Small intestine (tissue), 7 donors: Measurements from ENCODE around the gene CEP43. TPM values are rescaled to one million over a fixed set of nuclear protein-coding genes. Genes with fewer than 3 reads are reported as not detected.
A peak's percentile ranks its signal among the peaks of the same experiment; 100 is the strongest.

Source experiments
- DNase-seq, 2 donors: peaks; one replicate each; pipeline versions ENCODE4 v3.0.0 to v3.0.0-alpha.2; 2013
- FAIRE-seq: peaks from 2 replicates; lab custom pipeline; 2012; peaks lifted over from hg19 to GRCh38; lab: Jason Lieb, UNC
- H3K27ac ChIP-seq, 3 donors: one replicate each; pipeline ENCODE4 v1.5.1; 2013; ENCODE audit warnings: low read length in 2 of 3, mild to moderate bottlenecking in 2 of 3, control low read depth in 1 of 3, inconsistent platforms in 1 of 3, low read depth in 1 of 3, moderate library complexity in 1 of 3
- H3K27me3 ChIP-seq, 3 donors: one replicate each; pipeline ENCODE4 v1.6.1; 2013; ENCODE audit warnings: low read length in 3 of 3, inconsistent platforms in 1 of 3; ENCODE audit not compliant: control insufficient read depth in 3 of 3, insufficient read depth in 3 of 3
- H3K36me3 ChIP-seq, 3 donors: one replicate each; pipeline ENCODE4 v1.6.1; 2013; ENCODE audit warnings: low read length in 3 of 3, inconsistent platforms in 1 of 3, low read depth in 1 of 3, mild to moderate bottlenecking in 1 of 3, moderate library complexity in 1 of 3; ENCODE audit not compliant: control insufficient read depth in 3 of 3, insufficient read depth in 2 of 3
- H3K4me1 ChIP-seq, 3 donors: one replicate each; pipeline ENCODE4 v1.6.1; 2013; ENCODE audit warnings: low read length in 2 of 3, inconsistent platforms in 1 of 3, low read depth in 1 of 3, mild to moderate bottlenecking in 1 of 3, moderate library complexity in 1 of 3; ENCODE audit not compliant: control insufficient read depth in 3 of 3, insufficient read depth in 2 of 3
- H3K4me3 ChIP-seq, 3 donors: one replicate each; pipeline ENCODE4 v1.5.1; 2013; ENCODE audit warnings: low read length in 3 of 3, control low read depth in 1 of 3, inconsistent platforms in 1 of 3, low read depth in 1 of 3, mild to moderate bottlenecking in 1 of 3, moderate library complexity in 1 of 3
- H3K9me3 ChIP-seq, 2 donors: one replicate each; pipeline ENCODE4 v1.6.1; 2013; ENCODE audit warnings: low read depth in 1 of 2, low read length in 1 of 2; ENCODE audit not compliant: control insufficient read depth in 2 of 2, insufficient read depth in 1 of 2
- WGBS, 3 donors: extraction: QIAGEN DNeasy Blood & Tissue Kit; methylation state at CpG; one replicate each; pipeline ENCODE4 v1.1.7; 2013; 5-methylcytosine and 5-hydroxymethylcytosine counted together
- polyA plus RNA-seq, 4 donors: library from polyadenylated mRNA; stranded (reverse) in 3 of 4; unstranded in 1 of 4; fragments of 200-250 nt in 3 of 4; fragments of 120-200 nt in 1 of 4; gene quantifications; one replicate each; pipeline versions ENCODE4 v1.2.1 to v1.2.3, GENCODE V29; 2013
- donor health status: healthy with polysubstance abuse.
- donor health status: control.
- donor health status: control.
- donor health status: Bipolar disorder and iron deficiency.
- donor health status: healthy.

CEP43 gene
- polyA plus RNA-seq, 4 donors: 8.4 to 37.9 (median 18.3) TPM

DNA sequence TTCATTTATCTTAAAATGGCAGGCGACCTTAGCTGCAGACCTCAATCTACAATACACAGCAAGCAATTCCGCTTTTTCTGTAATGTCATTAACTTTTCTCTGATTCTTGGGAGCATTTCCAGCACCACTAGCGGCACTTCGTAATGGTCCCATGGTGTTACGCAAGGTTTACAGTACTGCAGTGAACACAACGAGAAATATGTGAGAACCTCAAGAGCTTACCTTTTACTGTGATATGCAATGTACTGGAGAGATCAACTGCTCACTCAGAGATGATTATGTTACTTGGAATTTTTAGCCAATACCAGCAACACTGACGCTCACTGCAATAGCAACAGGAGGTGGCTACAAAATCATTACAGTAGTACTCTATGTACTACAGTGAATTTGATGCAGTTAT, 2.8 kb upstream of the CEP43 start:
- Histone ChIP-seq H3K27ac (no peak overlapping the region), H3K4me1 (peaks cover 4 to 9% (median 6%) of the 10 kb centered on the region in 3 donors), H3K4me3 (no peak overlapping the region), H3K36me3 (peaks cover 0 to 8% (median 1%) of the 10 kb centered on the region in 3 donors), H3K27me3 (no peaks in the 10 kb centered on the region), H3K9me3 (no peaks in the 10 kb centered on the region)
- 90 to 94% (median 93%) methylated on average over 7 of the region's 7 CpGs for WGBS, 3 donors
- no peak for DNase-seq
- no peak for FAIRE-seq

DNA sequence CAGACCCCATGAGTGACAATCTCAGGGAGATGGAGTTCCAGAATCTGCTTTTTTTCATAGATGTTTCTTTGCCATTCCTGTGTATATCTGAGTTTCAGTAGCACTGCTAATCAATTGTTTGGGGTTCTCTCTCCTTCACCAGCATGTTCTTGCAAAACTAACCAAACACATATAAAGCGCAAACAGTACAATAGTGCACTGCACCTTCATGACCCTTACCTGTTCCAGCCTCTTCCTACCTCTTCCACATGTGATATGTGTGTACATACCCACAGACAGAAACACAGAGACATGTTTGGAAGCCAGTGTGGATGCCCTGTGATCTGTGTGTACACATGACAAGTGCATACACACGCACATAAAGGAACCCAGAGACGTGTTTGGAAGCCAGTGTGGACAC, 1.8 kb upstream of the CEP43 start:
- H3K27ac ChIP-seq: peak overlapping the region in 1 of 3 donors; percentile 60
- peaks cover 6 to 11% (median 10%) of the 10 kb centered on the region in 3 donors for H3K4me1 ChIP-seq
- peaks cover 0 to 10% (median 2%) of the 10 kb centered on the region in 3 donors for H3K36me3 ChIP-seq
- H3K9me3 ChIP-seq: no peaks in the 10 kb centered on the region
- FAIRE-seq (no peak), DNase-seq (no peak)
- H3K4me3 ChIP-seq: peak overlapping the region in 2 of 3 donors; percentile 85 to 87
- H3K27me3 ChIP-seq: no peaks in the 10 kb centered on the region
- WGBS, 3 donors: 51 to 86% (median 82%) methylated on average over 3 of the region's 3 CpGs

DNA sequence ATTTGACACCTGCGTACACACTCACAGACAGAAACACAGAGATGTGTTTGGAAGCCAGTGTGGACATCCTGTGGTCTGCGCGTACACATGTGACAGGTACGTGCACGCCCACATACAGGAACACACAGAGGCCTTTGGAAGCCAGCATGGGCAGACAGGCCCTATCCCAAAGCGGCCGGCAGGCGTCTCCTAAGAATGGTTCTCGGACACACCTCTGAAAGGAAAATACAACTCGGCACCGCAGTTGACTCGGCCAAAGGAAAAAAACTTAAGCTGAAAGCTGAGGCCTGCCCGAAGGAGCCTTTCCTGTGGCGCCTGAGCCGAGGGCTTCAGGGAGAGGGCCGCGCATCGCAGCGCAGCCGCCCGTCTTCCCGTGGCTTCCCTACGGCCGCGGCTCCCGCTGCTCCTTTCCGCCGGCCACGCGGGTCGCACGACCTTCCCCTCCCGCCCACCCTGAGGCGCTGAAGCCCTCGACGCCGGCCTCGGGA, 1.4 kb upstream of the CEP43 start:
- FAIRE-seq (no peak), DNase-seq (peak; percentile 80 to 81)
- H3K4me1 ChIP-seq: peaks cover 6 to 11% (median 10%) of the 10 kb centered on the region in 3 donors
- H3K27me3 ChIP-seq: no peaks in the 10 kb centered on the region
- WGBS, 3 donors: 1 to 5% (median 4%) methylated on average over 34 to 38 of the region's 38 CpGs
- H3K36me3 ChIP-seq: peaks cover 0 to 10% (median 2%) of the 10 kb centered on the region in 3 donors
- H3K4me3 ChIP-seq: peak overlapping the region; percentile 85 to 94 (median 87)
- no peaks in the 10 kb centered on the region for H3K9me3 ChIP-seq
- peak overlapping the region; percentile 32 to 60 (median 54) for H3K27ac ChIP-seq

DNA sequence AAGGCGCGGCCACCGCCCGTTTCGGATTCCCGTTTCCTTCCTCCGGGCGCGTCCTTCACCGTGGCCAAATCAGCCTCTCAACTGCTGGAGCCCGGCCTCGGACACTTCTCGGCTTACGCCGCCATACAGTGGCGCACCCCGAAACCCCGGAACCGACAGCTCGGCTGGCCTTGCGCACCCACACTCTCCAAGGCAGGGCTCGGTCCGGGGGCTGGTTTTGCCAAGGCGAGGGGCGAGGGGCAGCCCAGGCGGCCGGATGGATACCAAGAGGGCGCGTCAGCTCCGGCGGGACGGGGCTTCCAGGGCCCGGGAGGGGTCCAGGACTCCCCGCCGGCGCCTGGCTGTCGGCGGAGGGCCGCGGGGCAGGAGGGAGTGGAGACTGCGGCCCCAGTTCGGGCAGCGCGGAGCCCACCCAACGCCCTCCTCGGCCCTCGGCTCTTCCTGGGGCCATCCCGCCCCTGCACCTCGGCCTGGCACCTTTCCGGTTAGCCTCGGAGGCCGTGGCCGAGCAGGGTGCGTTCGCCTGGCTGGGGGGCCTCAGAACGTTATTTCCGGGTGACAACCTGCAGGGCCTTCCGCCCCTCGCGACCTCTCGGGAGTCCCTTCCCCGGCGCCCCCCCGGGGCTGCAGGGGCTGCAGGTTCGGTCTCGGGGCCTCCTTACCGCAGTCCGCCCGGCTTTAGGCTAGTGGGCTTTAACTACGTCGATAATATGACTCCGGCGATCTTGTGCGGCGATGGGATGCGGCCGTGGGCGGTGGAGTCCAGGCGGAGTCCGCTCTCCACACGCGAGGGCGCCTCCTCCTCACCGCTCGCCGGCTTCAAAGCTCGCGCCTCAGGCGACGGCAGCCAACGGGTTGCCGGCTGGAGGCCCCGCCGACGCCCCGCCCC, 697 bp upstream of the CEP43 start:
- Histone ChIP-seq H3K27me3 (no peaks in the 10 kb centered on the region), H3K36me3 (peaks cover 0 to 10% (median 2%) of the 10 kb centered on the region in 3 donors), H3K9me3 (no peaks in the 10 kb centered on the region), H3K27ac (peak overlapping the region; percentile 54 to 67 (median 60)), H3K4me1 (peaks cover 6 to 11% (median 10%) of the 10 kb centered on the region in 3 donors), H3K4me3 (peak overlapping the region; percentile 85 to 94 (median 87))
- FAIRE-seq (no peak), DNase-seq (peak; percentile 30 to 44)
- 0 to 1% (median 0%) methylated on average over 75 to 96 of the region's 96 CpGs for WGBS, 3 donors

- WGBS, 3 donors: 1 to 2% (median 1%) methylated on average over 10 of the region's 10 CpGs
- FAIRE-seq (no peak), DNase-seq (peak; percentile 69 to 74)
- H3K4me3 ChIP-seq: peak overlapping the region; percentile 71 to 94 (median 87)
- peak overlapping the region; percentile 25 to 79 (median 71) for H3K27ac ChIP-seq
- H3K36me3 ChIP-seq: peaks cover 0 to 6% (median 2%) of the 10 kb centered on the region in 3 donors
- peaks cover 6 to 11% (median 10%) of the 10 kb centered on the region in 3 donors for H3K4me1 ChIP-seq
- H3K9me3 ChIP-seq: no peaks in the 10 kb centered on the region
- H3K27me3 ChIP-seq: no peaks in the 10 kb centered on the region
These were observed 672 bp downstream of the CEP43 start for GRCh38 chr6:166999884-167000253.

DNA sequence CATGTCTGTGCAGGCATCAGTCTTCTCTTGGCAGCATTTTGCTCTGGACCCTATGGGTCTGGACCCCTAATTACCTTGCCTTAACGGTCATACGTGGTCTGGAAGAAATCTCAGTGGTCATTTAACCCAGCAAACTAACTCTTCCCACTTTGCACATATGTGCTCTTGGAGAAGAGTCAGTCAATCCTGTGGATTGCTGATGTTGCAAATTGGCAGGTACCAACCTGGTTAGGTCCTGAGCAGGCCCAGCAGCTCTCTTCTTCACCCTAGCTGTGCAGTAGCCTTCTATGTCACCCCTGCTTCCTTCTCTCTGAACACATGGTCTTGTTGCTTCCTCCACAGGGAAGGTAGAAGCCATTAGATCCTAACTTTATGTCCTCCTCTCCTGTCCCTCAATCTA, 1.6 kb downstream of the CEP43 start:
- Histone ChIP-seq H3K4me3 (peak overlapping the region in 2 of 3 donors; percentile 71 to 87), H3K36me3 (peaks cover 0 to 10% (median 2%) of the 10 kb centered on the region in 3 donors), H3K27ac (no peak overlapping the region), H3K4me1 (peaks cover 6 to 15% (median 10%) of the 10 kb centered on the region in 3 donors), H3K27me3 (no peaks in the 10 kb centered on the region), H3K9me3 (no peaks in the 10 kb centered on the region)
- FAIRE-seq (no peak), DNase-seq (no peak)
- WGBS, 3 donors: 31 to 71% (median 65%) methylated on average over 2 of the region's 2 CpGs

DNA sequence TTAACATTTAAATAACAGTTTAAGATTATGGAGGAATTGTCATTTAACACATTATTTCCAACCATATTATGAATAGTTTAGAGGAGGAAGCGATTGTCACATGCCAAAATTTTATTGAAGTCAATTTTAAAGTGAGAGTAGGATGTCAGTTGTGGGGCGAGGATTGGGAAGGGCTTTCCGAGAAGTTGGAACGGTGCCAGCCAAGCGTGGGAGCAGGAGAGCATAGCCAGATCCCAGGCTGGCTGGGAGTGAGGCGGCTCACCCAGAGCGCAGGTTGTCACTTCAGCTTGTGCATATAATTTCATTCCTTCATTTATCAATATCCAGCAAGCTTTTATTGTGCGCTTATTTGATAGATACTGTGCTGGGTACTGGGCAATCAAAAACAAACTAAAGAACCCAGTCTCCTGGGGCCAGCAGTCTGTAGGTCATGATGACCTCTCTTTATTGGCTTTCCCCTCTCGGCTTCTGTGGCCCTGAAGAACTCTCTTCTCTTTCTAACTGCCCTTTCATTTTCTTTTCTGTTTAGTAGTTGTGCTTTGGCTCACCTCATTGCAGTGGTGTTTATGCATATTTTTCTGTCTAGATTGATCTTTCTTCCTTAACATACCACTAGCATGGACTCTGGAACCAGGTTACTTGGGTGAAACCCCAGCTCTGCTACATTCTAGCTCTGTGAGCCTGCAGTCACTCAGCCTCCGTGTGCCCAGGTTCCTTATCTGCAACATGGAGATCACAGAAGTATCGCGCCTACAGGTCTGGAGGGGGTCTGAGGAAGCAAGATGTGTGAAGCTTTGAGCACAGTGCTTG, 6.4 kb downstream of the CEP43 start:
- Histone ChIP-seq H3K4me3 (peak overlapping the region in 2 of 3 donors; percentile 12 to 15), H3K36me3 (peaks cover 0 to 22% (median 8%) of the 10 kb centered on the region in 3 donors), H3K9me3 (no peaks in the 10 kb centered on the region), H3K27ac (peak overlapping the region; percentile 26 to 71 (median 32)), H3K27me3 (no peaks in the 10 kb centered on the region), H3K4me1 (peaks cover 6 to 17% (median 8%) of the 10 kb centered on the region in 3 donors)
- DNase-seq (peak; percentile 31 to 75), FAIRE-seq (no peak)
- WGBS, 3 donors: 37 to 56% (median 49%) methylated on average over 12 of the region's 12 CpGs

DNA sequence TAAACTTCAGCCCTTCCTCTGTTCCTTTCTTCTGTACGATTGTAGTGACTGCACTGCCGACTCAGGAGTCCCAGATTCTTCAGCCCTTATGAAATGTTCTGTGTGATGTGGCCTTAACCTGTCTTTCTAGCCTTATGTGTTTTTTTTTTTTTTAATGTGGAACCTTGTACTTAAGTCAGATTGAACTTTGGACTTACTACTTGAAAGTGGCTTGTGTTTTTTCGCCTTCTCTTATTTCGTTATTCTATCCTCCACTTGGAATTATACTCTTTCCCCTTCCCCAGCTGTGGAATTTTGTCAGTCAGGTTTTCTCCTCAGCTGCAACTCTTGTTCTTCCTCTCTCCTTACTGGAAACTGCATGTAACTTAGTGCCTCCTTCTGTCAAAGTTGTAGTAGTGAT, 8.8 kb downstream of the CEP43 start:
- Histone ChIP-seq H3K36me3 (peaks cover 4 to 28% (median 11%) of the 10 kb centered on the region in 3 donors), H3K4me1 (peaks cover 0 to 12% (median 0%) of the 10 kb centered on the region in 3 donors), H3K9me3 (no peaks in the 10 kb centered on the region), H3K4me3 (no peak overlapping the region), H3K27ac (peak overlapping the region in 2 of 3 donors; percentile 23 to 60), H3K27me3 (no peaks in the 10 kb centered on the region)
- DNase-seq (peak; percentile 51 to 71), FAIRE-seq (no peak)
- 17 to 70% (median 29%) methylated on average over 4 of the region's 4 CpGs for WGBS, 3 donors
